HT-29 (cell line): ENCODE results near the gene POTEJ. TPM values are rescaled to one million over a fixed set of nuclear protein-coding genes. Genes with fewer than 3 reads are reported as not detected.
"Not testable (repeated sequence)": the region's sequence is repeated elsewhere in the genome, so short reads cannot be mapped to it uniquely, and the experiment has no call there.

ENCODE experiments used
- DNase-seq: peaks from one replicate; pipeline ENCODE4 v3.0.0-alpha.2; 2015; ENCODE audit warnings: low spot score
- total RNA-seq: library from RNA; depleted of rRNA; stranded (reverse); fragments of >200 nt; shearing (Covaris generic); gene quantifications from 2 replicates; pipeline ENCODE4 v1.2.3, GENCODE V29; 2014; rRNA removed

POTEJ gene
- total RNA-seq = not detected in 2 replicates

DNA sequence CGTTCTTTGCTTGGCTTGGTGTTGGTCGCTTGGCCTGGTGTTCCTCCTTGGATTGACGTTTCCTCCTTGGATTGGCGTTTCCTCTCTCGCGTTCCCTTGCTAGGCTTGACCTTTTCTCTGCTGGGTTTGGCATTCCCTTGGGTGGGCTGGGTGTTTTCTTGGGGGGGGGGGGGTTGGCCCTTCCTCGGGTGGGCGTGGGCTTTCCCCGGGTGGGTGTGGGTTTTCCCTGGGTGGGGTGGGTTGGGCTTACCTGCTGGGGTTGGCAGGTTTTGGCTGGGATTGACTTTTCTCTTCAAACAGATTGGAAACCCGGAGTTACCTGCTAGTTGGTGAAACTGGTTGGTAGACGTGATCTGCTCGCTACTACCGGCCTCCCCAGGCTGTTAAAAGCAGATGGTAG is at the start of gene POTEJ:
Gene POTEJ, plus strand, starts transcription at position 301 of the 400 bp plus-strand sequence. Its CDS starts 93 bp downstream, at position 394.
- DNase-seq = not testable (repeated sequence)

DNA sequence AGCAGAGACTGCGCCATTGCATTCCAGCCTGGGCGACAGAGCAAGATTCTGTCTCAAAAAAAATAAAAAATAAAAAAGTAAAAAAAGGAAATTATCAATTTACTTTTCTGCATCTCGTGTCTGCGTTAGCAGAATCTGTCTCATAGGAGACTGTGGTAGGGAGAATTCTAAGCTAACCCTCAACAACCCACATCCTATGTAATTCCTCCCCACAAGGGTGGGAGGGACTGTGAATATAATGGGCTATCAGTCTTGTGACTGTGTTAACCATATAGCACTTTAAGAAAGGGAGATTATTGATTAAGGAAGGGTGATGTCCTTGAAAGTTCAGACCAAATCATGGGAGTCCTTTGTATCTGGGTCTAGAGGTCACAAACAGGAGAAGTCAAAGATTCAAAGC is 45.1 kb upstream of the POTEJ start:
- DNase-seq = not testable (repeated sequence)

DNA sequence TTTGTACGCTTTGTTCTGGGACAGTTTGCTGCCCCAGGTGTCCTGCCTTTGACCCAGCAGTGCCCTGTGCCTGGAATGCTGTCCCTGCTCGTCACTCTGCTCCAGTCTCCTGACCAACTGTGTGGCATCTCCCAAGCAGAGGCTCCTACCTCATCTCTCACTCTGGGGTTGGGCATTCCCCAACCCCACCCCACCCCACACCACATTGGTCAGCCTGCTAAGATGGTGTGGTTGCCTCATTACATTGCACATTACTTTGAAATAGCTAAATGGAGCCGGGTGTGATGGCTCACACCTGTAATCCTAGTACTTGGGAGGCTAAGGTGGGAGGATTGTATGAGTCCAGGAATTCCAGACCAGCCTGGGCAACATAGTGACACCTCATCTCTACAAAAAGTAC is 39.3 kb upstream of the POTEJ start:
- DNase-seq = not testable (repeated sequence)

DNA sequence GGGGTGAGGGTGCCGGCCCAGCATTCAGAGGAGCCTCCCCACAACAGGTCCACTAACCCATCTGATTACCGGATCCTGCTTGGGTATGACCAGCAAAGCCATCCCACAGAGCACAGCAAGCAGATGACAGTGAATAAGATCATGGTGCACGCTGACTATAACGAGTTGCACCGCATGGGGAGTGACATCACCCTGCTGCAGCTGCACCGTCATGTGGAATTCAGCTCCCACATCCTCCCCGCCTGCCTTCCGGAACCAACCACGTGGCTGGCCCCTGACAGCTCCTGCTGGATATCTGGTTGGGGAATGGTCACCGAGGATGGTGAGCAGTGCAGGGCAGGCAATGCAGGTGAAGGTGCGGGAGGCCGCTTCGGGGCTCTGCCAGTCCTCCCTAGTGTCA is 37.0 kb upstream of the POTEJ start:
- not testable (repeated sequence) for DNase-seq

DNA sequence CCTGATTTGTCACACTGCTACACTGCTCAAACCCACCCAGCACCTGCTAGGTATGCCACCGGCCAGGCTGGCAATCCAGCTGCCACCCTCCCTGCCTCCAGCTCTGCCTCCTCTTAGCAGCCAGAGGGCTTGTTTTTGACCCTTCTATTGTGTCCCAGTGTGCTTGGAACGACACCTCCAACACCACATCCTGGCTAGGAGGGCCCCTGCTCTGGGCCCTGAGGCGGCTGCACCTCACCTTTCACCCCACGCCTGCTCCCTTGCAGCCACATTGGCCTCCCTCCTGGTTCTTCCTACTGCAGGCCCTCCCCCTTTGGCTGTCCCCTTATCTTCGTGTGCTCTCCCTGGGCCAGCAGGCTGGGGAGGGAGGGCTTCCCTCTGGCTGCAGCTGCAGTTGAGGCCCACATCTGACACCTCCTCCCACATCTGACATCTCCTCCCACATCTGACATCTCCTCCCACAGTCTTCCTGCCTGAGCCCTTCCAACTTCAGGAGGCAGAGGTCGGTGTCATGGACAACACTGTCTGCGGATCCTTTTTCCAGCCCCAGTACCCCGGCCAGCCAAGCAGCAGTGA is 34.9 kb upstream of the POTEJ start:
- not testable (repeated sequence) for DNase-seq

DNA sequence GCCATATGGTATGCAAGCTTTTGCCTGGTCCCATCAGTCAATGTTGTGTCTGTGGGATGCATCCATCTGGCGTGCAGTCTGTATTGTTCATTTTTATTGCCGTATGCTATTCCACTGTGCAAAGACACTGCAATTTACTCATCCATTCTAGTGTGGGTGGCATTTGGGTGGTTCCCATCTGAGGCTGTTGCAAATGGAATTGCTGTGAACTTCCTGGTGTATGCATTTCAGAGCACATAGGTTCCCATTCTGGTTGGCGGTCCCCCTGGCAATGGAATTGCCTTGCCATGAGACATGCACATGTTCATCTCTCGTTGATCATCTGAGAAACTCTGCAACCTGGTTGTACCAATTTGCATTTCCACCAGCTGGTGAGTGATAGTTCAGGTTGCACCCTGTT is 33.7 kb upstream of the POTEJ start:
- not testable (repeated sequence) for DNase-seq

DNA sequence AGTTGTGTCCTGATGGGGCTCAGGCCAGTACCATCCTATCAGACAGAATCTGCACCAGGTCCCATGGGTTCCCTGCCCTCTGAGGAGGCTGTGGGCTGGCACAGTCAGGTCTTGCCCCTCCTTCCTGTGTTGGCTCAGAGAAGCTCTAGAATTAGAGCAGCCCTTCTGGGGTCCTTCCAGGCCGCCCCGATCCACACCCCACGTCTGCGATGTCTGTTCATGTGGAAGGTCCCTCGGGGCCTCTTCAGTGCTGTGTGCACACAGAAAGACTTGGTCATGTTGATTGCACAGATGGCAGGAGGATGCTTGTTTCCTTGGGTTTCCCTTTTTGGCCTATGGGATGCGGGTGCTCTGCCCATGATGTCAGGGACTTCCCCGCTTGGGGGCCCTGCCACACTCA is 32.1 kb upstream of the POTEJ start:
- DNase-seq = not testable (repeated sequence)

DNA sequence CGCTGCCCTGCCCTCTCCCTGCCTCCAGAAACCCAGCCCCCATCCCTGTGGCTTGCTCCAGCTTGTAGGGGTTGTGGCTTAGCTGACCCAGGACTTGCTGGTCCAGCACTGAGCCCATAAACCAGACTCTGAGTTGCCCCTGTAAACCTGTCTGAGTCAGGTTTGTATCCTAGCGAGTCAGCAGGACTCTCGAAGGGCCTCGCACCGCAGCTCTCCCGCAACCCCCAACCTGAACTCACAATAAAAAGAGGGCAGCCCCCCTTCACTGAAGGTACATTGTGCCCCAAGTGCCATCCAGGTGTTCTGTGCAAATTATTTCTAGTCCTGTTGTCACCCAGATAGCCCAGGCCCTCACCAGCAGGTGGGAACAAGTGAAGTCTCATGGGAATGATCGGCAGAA is 29.7 kb upstream of the POTEJ start:
- not testable (repeated sequence) for DNase-seq

DNA sequence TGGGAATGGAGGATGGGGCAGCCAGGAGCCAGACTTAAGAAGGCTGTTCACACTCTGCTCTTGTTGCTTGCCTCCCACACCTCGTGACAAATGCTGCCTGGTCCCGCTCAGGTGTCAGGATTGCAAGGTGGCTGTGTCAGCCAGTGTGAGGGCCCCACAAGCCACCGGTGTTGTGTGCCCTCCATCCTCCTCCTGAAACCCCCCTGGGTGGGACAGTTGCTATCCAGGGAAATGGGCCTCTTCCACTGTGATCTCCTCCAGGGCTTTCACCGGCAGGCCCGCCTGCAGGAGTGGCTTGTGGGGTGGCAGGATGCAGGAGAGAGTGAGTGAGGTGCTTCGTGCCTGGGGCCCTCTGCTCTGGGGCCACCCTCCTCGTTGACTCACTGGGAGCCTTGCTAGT is 28.3 kb upstream of the POTEJ start:
- not testable (repeated sequence) for DNase-seq

DNA sequence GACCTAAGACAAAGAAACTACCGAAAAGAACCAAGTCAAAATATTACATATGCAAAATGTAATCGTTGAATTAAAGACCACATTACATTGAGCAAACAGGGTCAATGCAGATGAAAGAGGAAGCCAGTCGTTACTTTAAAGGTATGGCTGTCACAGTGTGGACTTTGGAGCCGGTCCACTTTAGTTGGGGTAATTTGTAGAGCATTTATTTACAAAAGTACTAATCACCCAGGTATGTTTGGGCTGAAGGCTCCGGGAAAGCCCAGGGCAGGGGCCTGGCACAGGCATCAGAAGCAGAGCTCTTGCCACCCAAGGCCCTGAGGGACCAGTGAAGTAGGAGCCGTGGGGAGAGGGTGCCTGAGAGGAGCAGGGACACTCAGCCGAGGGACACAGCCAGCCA is 27.7 kb upstream of the POTEJ start:
- DNase-seq = not testable (repeated sequence)

DNA sequence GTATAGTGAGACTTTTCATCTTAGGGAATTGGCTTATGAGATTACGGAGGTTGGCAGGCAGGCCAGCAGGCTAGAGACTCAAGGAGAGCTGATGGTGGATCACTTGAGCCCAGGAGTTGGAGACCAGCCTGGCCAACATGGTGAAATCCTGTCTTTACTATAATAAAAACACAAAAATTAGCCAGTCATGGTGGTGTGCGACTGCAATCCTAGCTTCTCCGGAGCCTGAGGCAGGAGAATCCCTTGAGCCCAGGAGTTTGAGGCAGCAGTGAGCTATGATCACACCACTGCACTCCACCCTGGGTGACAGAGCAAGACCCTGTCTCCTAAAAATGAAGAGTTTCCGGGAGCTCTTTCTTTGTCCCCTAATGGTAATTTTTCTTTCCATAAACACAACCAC is 26.5 kb upstream of the POTEJ start:
- not testable (repeated sequence) for DNase-seq

DNA sequence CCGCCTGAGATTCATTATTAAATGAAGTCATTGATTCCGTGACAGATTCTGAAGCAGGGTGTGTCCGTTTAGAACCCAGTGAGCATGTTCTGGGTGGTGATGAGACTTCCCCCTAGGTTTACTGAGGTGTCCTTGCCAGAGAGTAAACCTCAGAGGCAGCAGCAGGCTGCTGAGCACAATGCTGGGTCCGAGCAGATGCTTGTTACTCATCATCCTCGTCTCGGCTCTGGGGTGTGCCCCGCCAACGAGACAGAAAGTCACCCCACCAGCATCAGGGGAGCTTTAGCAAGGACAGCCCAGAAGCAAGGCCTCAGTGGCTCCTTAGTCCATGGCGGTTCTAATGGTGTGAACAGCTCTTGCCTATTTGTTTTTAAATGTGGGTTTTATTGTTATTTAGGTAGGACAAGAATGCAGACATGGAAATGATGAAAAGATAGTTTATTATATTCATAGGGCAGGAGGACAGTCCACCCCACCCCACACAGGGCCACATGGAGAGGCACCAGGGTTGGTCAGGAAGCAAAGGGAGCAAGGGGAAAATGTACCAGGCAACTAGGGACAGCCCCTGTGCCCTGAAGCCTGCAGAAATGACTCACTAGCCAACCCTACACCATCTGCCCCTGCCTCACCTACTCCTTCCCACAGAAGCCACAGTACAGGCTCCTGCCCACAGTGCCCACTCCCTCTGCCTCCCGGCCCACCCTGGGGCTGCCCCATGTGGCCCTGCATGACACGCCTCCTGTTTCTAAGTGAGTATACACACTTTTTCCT is 22.4 kb upstream of the POTEJ start:
- not testable (repeated sequence) for DNase-seq

DNA sequence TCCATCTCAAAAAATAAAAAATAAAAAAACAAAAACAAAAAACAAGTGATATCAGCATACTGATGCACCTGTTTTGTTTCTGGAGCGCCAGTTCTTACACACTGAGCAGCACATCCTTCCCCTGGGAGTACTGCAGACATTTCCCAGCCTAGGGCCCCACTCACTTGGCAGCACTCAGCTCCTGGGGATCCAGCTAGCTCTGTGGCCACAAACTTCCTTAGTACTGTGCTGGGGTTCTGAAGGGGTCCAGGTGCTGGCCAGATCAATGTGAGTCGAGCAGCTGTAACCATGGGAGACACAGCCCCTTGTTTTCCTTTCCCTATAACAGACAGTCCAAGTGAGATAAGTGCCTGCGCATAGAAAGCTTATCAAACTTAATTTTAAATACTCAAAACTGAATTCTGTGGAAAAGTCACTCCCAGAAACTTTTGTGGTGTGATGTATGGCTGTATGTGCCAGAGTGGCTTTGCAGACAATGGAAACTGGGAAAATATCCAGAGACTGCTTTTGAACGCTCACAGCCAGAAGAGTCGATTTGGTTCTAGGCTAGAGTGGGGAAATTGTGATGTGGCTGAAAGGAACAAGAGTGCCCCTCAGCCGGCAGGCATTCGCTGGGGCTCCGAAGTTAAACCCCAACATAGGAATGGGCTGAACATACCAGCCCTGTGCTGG is 20.9 kb upstream of the POTEJ start:
- DNase-seq = not testable (repeated sequence)

DNA sequence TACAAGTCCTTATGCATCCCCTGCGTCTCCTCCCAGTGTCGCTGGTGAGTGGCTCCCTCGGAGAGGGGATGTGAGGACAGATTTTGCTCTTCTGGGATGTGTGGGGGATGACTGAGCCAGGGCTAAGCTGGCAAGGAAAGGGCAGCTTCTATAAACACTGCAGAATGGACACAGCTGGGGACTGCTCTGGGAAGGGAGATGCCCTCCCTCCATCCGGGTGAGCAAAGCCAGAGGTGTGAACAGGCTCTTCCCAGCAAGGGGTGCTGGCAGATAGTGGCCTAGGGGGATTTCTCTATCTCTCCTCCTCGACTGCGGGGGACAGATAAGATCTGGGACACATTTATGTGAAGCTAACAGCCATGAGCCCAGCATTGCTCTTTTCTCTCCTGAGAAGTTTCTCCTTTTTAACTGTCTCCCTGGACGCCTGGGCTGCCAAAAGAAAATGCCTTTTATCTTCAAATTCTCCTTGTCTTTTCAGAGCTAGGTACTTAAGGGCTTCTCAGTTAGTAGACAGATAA is 20.3 kb upstream of the POTEJ start:
- not testable (repeated sequence) for DNase-seq

DNA sequence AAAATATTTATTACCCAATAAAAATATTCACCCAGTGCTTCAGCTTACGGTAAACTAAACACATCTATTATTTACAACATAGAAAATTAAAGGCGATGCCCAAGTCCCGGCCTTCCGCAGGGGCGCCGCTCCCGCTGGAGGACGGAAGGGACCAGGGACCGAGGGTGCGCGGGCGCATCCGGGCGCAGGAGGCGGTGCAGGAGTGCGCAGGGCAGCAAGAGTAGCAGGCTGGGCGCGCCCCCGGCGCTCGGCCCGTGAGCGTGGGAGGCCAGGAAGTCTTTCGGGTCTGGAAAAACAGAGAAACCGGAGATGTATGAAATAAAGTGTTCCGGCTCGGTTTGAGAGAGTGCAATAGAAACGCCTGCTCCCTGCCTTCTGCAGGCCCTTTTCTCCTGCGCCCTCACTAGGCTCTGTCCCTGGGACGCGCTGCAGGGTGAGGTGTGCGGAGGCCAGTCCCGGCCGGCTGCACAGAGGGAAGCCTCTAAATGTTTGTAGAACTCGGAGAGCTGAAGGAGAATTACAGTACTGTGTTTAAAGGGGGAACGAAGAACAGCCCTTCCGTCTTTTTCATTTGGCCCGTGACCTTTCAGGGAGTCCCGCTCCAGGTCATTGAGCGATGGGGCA is 18.3 kb upstream of the POTEJ start:
- DNase-seq = not testable (repeated sequence)

DNA sequence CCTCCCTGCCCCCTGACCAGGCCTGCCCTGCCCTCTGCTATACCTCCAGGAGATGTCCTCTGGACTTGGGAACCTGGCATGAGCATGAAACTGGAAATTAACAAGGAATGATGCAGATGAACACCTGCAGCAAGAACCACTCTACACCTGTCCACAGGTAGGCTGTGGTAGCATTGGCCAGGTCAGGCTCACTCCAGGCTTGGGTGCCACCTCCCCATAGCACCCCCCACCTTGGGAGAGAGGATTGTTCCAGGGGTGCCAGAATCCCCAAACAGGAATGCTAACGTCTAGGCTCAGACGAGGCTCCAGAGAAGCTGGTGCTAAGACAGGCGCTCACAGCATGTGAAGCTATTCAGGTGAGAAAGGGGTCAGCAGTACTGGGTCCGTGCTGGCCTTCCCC is 17.2 kb upstream of the POTEJ start:
- not testable (repeated sequence) for DNase-seq

DNA sequence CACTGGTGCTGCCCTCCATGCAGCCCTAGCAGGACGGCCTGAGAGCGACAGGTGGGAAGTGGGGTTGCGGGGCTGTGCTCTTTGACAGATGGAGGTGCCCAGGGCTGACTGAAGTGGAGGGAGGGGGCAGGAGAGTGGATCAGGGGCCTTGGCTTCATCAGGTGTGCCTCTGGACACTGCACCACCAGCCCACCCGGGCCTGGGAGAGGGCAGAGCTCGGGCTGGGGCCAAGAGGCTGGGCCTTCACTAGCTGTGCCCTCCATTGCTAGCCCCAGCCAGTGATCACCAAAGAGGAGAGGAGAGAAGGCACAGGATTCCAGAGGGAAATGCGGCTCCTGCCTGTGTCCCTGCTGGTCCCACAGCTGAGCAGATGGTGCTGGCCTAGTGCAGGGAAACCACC is 14.5 kb upstream of the POTEJ start:
- DNase-seq = not testable (repeated sequence)

DNA sequence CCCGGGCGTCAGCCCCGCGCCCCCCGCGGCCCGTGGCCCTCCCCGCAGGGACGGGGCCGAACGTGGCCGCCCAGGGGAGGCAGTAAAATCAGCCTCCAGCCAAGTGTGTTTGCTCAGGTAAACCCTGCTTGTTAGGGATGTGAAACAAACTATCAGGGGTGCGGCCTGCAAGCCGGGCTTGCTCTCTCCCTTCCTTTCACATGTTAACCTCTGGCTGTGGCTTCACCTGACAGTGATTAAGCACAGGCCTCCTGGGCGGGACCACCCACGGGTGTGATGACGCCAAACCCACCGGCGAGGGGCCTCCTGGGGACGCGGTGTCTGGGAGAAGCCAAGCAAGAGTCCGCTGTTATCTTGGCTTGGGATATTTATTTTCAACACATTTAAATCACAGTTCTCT is 13.2 kb upstream of the POTEJ start:
- not testable (repeated sequence) for DNase-seq

DNA sequence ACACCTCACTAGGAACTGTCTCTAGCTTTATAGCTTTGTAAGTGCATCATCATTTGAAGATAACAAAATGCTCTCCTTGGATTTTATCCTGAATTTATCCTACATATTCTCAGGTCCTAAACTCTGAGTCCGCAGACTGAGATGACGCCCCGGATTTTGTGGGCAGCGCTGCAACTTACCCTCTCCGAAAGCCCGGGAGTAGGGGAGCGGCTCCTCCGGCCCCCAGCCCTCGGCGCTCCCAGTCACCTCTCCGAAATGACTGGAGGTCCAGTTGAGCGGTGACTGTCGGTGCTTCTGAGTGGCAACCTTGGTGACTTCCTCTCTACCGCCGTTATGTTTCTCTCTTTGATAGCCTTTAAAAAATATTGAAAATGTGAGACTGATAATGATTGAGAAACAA is 12.8 kb upstream of the POTEJ start:
- not testable (repeated sequence) for DNase-seq

DNA sequence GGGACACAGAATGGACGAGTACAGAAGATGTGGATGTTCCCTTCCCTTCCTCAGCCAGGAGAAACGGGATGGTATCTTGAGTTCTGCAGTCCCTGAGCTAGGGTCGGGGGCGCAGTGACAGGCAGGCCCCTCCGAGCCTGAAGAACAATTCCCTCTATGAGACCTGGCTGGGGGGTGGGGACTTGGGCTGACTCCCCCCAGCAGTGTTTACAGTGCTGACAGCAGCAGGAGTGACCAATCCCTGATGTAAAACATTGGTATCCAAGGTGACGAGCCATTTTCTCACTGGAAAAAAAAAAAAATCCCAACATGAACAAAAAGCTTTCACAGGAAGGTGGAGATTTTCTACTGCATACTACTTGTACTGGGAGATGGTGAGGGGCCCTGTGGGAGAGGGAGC is 11.8 kb upstream of the POTEJ start, which contains the start of gene CFC1:
Gene CFC1, minus strand, starts transcription at position 183 of the 400 bp plus-strand sequence. CDS start 288 bp downstream, outside the sequence.
- not testable (repeated sequence) for DNase-seq

DNA sequence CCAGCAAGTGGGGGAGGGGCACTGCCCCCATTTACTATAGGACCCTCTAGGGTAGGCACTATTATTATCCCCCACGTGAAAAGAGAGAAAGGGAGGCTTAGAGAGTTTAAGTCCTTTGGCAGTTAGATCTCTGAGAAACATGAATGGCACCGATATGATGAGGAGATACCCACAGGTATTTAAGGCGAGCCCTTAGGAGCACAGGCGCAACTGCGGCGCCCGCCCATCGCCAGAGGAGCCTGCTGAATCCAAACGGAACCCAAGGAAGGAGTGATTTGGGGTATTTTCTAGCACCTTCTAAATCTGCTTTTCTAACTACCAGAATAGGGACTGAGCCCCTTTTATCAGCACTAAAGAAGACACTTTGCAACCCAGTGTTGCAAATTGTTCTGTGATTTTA is 11.3 kb upstream of the POTEJ start:
- not testable (repeated sequence) for DNase-seq
